Endothelial cell of umbilical vein (primary cell): ENCODE results near the gene ZDBF2.

Source experiments
- EZH2 ChIP-seq: IDR thresholded peaks from 2 replicates; pipeline ENCODE4 v1.6.1; 2012; ENCODE audit warnings: borderline replicate concordance, low read depth, mild to moderate bottlenecking, moderate library complexity, low read length, inconsistent platforms; ENCODE audit not compliant: severe bottlenecking
- MYC ChIP-seq: IDR thresholded peaks from one replicate; pipeline ENCODE4 v1.6.1; 2011; ENCODE audit warnings: mild to moderate bottlenecking, low read depth, low read length
- POLR2A ChIP-seq: IDR thresholded peaks from 2 replicates; pipeline ENCODE4 v1.6.1; 2012; ENCODE audit warnings: low read depth, mild to moderate bottlenecking, control low read depth, low read length
- POLR2AphosphoS5 ChIP-seq: IDR thresholded peaks from 2 replicates; pipeline ENCODE4 v1.6.1; 2012; ENCODE audit warnings: low read depth, mild to moderate bottlenecking, control low read depth, low read length, moderate library complexity; ENCODE audit not compliant: insufficient read depth
- TF ChIP-seq, protein P1 (sequence below), 2 donors: IDR thresholded peaks; 1 replicate in 1 of 2; 2 replicates in 1 of 2; pipeline ENCODE4 v1.5.1; 2011; ENCODE audit warnings: low read length in 2 of 2, mild to moderate bottlenecking in 2 of 2, moderate library complexity in 2 of 2, control low read depth in 1 of 2, inconsistent platforms in 1 of 2, low read depth in 1 of 2; ENCODE audit not compliant: insufficient read depth in 1 of 2; ENCODE audit errors: extremely low read depth in 1 of 2
- TF ChIP-seq, protein P2 (sequence below): IDR thresholded peaks from 2 replicates; pipeline ENCODE4 v1.6.1; 2011; ENCODE audit not compliant: insufficient read depth, insufficient read length

DNA sequence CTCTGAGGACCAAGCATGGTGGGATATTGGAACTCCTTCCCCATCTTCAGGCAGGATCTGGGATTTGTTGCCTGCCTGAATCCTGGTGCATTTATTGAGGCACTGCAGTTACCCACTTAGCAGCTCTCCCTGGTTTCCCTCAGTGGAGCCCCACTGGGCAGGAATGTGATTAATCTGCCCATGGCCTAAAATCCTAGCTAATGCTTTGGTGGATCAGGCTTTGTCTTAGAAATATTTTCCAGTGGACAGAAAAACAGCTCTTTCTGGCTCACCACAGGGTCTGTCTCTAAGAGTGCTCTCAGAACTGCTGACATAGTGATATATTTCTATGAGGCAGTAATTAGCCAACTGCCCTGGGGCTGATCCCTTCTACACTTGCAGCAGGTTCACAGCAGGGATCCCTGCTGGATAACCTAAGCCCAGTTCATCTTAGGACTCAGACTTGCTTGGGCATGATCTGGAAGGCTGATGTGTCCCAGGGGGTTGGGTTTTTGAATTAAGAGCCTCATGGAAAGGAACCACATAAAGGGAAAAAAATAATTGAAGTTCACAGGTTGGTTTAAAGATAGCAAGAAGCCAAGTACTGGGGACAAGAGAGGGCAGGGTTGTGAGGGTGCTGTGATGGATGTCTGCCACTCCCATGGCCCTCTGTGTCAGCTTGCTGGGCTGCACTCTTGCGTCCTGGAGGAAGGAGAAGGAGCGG is 44.3 kb upstream of the ZDBF2 start:
- TF ChIP-seq POLR2A (no peak), POLR2AphosphoS5 (no peak), MYC (no peak), EZH2 (no peak)
- TF ChIP-seq, protein P1, sequence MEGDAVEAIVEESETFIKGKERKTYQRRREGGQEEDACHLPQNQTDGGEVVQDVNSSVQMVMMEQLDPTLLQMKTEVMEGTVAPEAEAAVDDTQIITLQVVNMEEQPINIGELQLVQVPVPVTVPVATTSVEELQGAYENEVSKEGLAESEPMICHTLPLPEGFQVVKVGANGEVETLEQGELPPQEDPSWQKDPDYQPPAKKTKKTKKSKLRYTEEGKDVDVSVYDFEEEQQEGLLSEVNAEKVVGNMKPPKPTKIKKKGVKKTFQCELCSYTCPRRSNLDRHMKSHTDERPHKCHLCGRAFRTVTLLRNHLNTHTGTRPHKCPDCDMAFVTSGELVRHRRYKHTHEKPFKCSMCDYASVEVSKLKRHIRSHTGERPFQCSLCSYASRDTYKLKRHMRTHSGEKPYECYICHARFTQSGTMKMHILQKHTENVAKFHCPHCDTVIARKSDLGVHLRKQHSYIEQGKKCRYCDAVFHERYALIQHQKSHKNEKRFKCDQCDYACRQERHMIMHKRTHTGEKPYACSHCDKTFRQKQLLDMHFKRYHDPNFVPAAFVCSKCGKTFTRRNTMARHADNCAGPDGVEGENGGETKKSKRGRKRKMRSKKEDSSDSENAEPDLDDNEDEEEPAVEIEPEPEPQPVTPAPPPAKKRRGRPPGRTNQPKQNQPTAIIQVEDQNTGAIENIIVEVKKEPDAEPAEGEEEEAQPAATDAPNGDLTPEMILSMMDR (IDR thresholded peaks at IDR 0.05; ENCODE audit: extremely low read depth in 1 of 2, insufficient read depth in 1 of 2, low read depth in 1 of 2, low read length in 2 of 2): no peak
- TF ChIP-seq, protein P2, sequence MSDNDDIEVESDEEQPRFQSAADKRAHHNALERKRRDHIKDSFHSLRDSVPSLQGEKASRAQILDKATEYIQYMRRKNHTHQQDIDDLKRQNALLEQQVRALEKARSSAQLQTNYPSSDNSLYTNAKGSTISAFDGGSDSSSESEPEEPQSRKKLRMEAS: no peak
